SK-N-SH (cell line): ENCODE data around the gene CYP26B1. TPM values are rescaled to one million over a fixed set of nuclear protein-coding genes. Genes with fewer than 3 reads are reported as not detected.

Experiments used
- CTCF ChIA-PET: fragments of 300-600, 350-600 bp; formaldehyde crosslinking; extraction: SDS; loops from one replicate; lab custom pipeline; 2021; lab: Yijun Ruan, JAX
- POLR2A ChIA-PET: fragments of 350-600 bp; sonication (Branson Sonifier 250); formaldehyde crosslinking; extraction: SDS; loops from one replicate; lab custom pipeline; 2020; ENCODE audit warnings: antibody characterized with exemption, inconsistent platforms; lab: Yijun Ruan, JAX
- DNase-seq: peaks from one replicate; pipeline ENCODE4 v3.0.0; 2012
- H2AFZ ChIP-seq: fragments of 200-600 bp; sonication (generic); 2 replicates; pipeline ENCODE4 v1.8.1; 2016; ENCODE audit warnings: antibody characterized with exemption, mild to moderate bottlenecking, low read depth
- H3F3A ChIP-seq: fragments of 200-600 bp; sonication (generic); replicated peaks from 2 replicates; pipeline ENCODE3; 2016; ENCODE audit warnings: antibody characterized with exemption, mild to moderate bottlenecking; ENCODE audit not compliant: insufficient read depth
- H3K27ac ChIP-seq, 2 experiments: fragments of 200-500 bp in 1 of 2; fragments of 200-600 bp in 1 of 2; sonication (Bioruptor generic) in 1 of 2; sonication (generic), shearing (Covaris generic) in 1 of 2; 2 replicates each; pipeline versions ENCODE4 v1.5.1 to v1.6.1; 2014 to 2016; ENCODE audit warnings: low read depth in 2 of 2, inconsistent platforms in 1 of 2, low read length in 1 of 2, mild to moderate bottlenecking in 1 of 2, mixed read lengths in 1 of 2
- H3K27me3 ChIP-seq: fragments of 200-600 bp; sonication (generic), shearing (Covaris generic); 2 replicates; pipeline ENCODE4 v1.6.1; 2016; ENCODE audit warnings: mixed run types; ENCODE audit not compliant: insufficient read depth
- H3K36me3 ChIP-seq, 2 experiments: fragments of 200-500 bp in 1 of 2; fragments of 200-600 bp in 1 of 2; sonication (Bioruptor generic) in 1 of 2; sonication (generic) in 1 of 2; replicated peaks in 1 of 2; 2 replicates each; pipeline versions ENCODE3 to v1.5.1; 2014 to 2016; ENCODE audit warnings: low read length in 1 of 2, mild to moderate bottlenecking in 1 of 2; ENCODE audit not compliant: insufficient read depth in 2 of 2, control insufficient read depth in 1 of 2
- H3K4me1 ChIP-seq, 2 experiments: fragments of 200-500 bp in 1 of 2; fragments of 200-600 bp in 1 of 2; sonication (Bioruptor generic) in 1 of 2; sonication (generic), shearing (Covaris generic) in 1 of 2; 2 replicates each; pipeline versions ENCODE4 v1.5.1 to v1.6.1; 2014 to 2016; ENCODE audit warnings: low read depth in 1 of 2, low read length in 1 of 2, mixed run types in 1 of 2; ENCODE audit not compliant: insufficient read depth in 2 of 2, control insufficient read depth in 1 of 2
- H3K4me2 ChIP-seq: fragments of 200-600 bp; sonication (generic), shearing (Covaris generic); 2 replicates; pipeline ENCODE4 v1.6.1; 2017; ENCODE audit warnings: mixed run types
- H3K4me3 ChIP-seq, 2 experiments: fragments of 200-500 bp in 1 of 2; fragments of 200-600 bp in 1 of 2; sonication (Bioruptor generic) in 1 of 2; sonication (generic), shearing (Covaris generic) in 1 of 2; 2 replicates each; pipeline versions ENCODE4 v1.5.1 to v1.8.1; 2014 to 2016; ENCODE audit warnings: low read depth in 2 of 2, inconsistent platforms in 1 of 2, low read length in 1 of 2, mild to moderate bottlenecking in 1 of 2, mixed read lengths in 1 of 2, moderate library complexity in 1 of 2
- H3K79me2 ChIP-seq: fragments of 200-600 bp; sonication (generic); 2 replicates; pipeline ENCODE4 v1.8.1; 2017; ENCODE audit warnings: mild to moderate bottlenecking; ENCODE audit not compliant: insufficient read depth
- H3K9ac ChIP-seq: fragments of 200-600 bp; sonication (generic); 2 replicates; pipeline ENCODE4 v1.6.1; 2017; ENCODE audit warnings: mixed run types
- H3K9me2 ChIP-seq: fragments of 200-600 bp; sonication (generic); 2 replicates; pipeline ENCODE4 v1.6.1; 2017; ENCODE audit warnings: mixed run types
- H3K9me3 ChIP-seq: fragments of 200-600 bp; sonication (generic); 2 replicates; pipeline ENCODE4 v1.6.1; 2017; ENCODE audit warnings: mixed run types, mild to moderate bottlenecking, moderate library complexity
- H4K20me1 ChIP-seq: fragments of 200-600 bp; sonication (generic); 2 replicates; pipeline ENCODE4 v1.6.1; 2017; ENCODE audit warnings: mild to moderate bottlenecking, mixed run types; ENCODE audit not compliant: insufficient read depth
- EP300 ChIP-seq, 2 experiments: IDR thresholded peaks; 2 replicates each; pipeline versions ENCODE4 v1.4.0 to v1.6.1; 2012; ENCODE audit warnings: borderline replicate concordance in 1 of 2, low read depth in 1 of 2, low read length in 1 of 2
- FOSL2 ChIP-seq: IDR thresholded peaks from 2 replicates; pipeline ENCODE4 v1.4.0; 2012; ENCODE audit warnings: low read depth, mild to moderate bottlenecking, moderate library complexity, borderline replicate concordance
- FOXJ3 ChIP-seq: sonication (generic); formaldehyde crosslinking; IDR thresholded peaks from 2 replicates; pipeline ENCODE4 v1.5.1; 2020; ENCODE audit warnings: mild to moderate bottlenecking, missing genetic modification reagents
- MEF2A ChIP-seq: IDR thresholded peaks from 2 replicates; pipeline ENCODE4 v1.4.0; 2012; ENCODE audit warnings: low read depth, borderline replicate concordance
- NFIC ChIP-seq: IDR thresholded peaks from 2 replicates; pipeline ENCODE4 v1.4.0; 2012; ENCODE audit warnings: borderline replicate concordance
- PBX3 ChIP-seq: IDR thresholded peaks from 2 replicates; pipeline ENCODE4; 2012
- POLR2AphosphoS5 ChIP-seq: IDR thresholded peaks from 2 replicates; pipeline ENCODE4 v1.6.1; 2012; ENCODE audit warnings: low read depth, low read length
- REST ChIP-seq: IDR thresholded peaks from 2 replicates; pipeline ENCODE4 v1.6.1; 2012; ENCODE audit warnings: mild to moderate bottlenecking, low read depth, low read length, moderate library complexity
- RXRA ChIP-seq: IDR thresholded peaks from 2 replicates; pipeline ENCODE4 v1.4.0; 2012; ENCODE audit warnings: low read depth, mild to moderate bottlenecking, borderline replicate concordance
- SIN3A ChIP-seq: IDR thresholded peaks from 2 replicates; pipeline ENCODE4 v1.6.1; 2012; ENCODE audit warnings: low read depth, mild to moderate bottlenecking, low read length, moderate library complexity, borderline replicate concordance
- TAF1 ChIP-seq: IDR thresholded peaks from 2 replicates; pipeline ENCODE4 v1.6.1; 2012; ENCODE audit warnings: low read depth, mild to moderate bottlenecking, low read length, moderate library complexity, borderline replicate concordance
- TCF12 ChIP-seq: IDR thresholded peaks from 2 replicates; pipeline ENCODE4 v1.4.0; 2012
- USF1 ChIP-seq: IDR thresholded peaks from 2 replicates; pipeline ENCODE4 v1.4.0; 2012; ENCODE audit warnings: low read depth, borderline replicate concordance
- USF2 ChIP-seq: fragments of 150-350 bp; IDR thresholded peaks from 2 replicates; pipeline ENCODE4 v1.6.1; 2017; ENCODE audit warnings: antibody characterized with exemption, low read length, low read depth, borderline replicate concordance
- ZBTB33 ChIP-seq: IDR thresholded peaks from 2 replicates; pipeline ENCODE4 v1.4.0; 2012; ENCODE audit warnings: low read depth, borderline replicate concordance
- WGBS: methylation state at CpG from one replicate; pipeline ENCODE4 v1.1.6; 2017; ENCODE audit warnings: low lambda C conversion rate; 5-methylcytosine and 5-hydroxymethylcytosine counted together
- polyA plus RNA-seq, 3 experiments: library from polyadenylated mRNA; depleted of rRNA; stranded (reverse); fragments of >200 nt; gene quantifications; 2 replicates each; pipeline ENCODE4 v1.2.3, GENCODE V29; 2012

CYP26B1 gene
- polyA plus RNA-seq, 1 of the 3 experiments (the other 2 are of a cell fraction), result 0.33 TPM

GRCh38 chr2:72127401-72128058 is 20.1 kb downstream of the CYP26B1 start:
- CTCF ChIA-PET, result interaction anchor here (0.8 to 3.3 kb wide), 2 partner anchors 10 to 203 kb away, joined by 3 to 16 read pairs; no protein-coding TSS in a partner anchor
- whole genome bisulfite sequencing, result 84% methylated on average over 13 of the region's 21 CpGs

More at GRCh38 chr2:72127401-72128058, 20.1 kb downstream of the CYP26B1 start:
- no peaks in the 10 kb centered on the region for H3F3A ChIP-seq
- no peak for TF ChIP-seq NFIC
- TF ChIP-seq USF2, result no peak
- TF ChIP-seq TAF1, result no peak
- no peak for TF ChIP-seq SIN3A
- TF ChIP-seq PBX3, result no peak
- no peak for TF ChIP-seq RXRA
- no peak for TF ChIP-seq TCF12
- no peak for TF ChIP-seq POLR2AphosphoS5
- no peak for TF ChIP-seq REST
- no peak for TF ChIP-seq EP300 (IDR thresholded peaks at IDR 0.05; ENCODE audit: borderline replicate concordance in 1 of 2, low read depth in 1 of 2, low read length in 1 of 2)
- TF ChIP-seq ZBTB33, result no peak
- TF ChIP-seq FOSL2, result no peak
- no peak for TF ChIP-seq FOXJ3 (CRISPR knock-in tag)
- no peak for TF ChIP-seq USF1
- TF ChIP-seq MEF2A, result no peak
- POLR2A ChIA-PET, result no interaction called here
- no peaks in the 10 kb centered on the region; the same call in 1 of the 2 replicates for H3K27me3 ChIP-seq
- H3K36me3 ChIP-seq, result no peaks in the 10 kb centered on the region
- no peak overlapping the region for H3K27ac ChIP-seq
- H3K9me2 ChIP-seq, result no peaks in the 10 kb centered on the region
- no peaks in the 10 kb centered on the region for H3K79me2 ChIP-seq
- DNase-seq, result no peak
- no peak overlapping the region for H3K9ac ChIP-seq
- no peaks in the 10 kb centered on the region for H3K9me3 ChIP-seq
- H3K4me2 ChIP-seq, result no peak overlapping the region
- no peaks in the 10 kb centered on the region for H4K20me1 ChIP-seq
- H3K4me3 ChIP-seq, result no peak overlapping the region
- no peaks in the 10 kb centered on the region for H3K4me1 ChIP-seq
- H2AFZ ChIP-seq, result no peak overlapping the region
